ENCODE data around the gene WWOX.

WWOX gene

GRCh38 chr16:78916928-78917545 is 817.6 kb downstream of the WWOX start:
- no peak overlapping the region for H3K4me3 ChIP-seq (ENCODE audit: control insufficient read depth, low read depth, low read length)
- no peak for TF ChIP-seq CTCF (IDR thresholded peaks at IDR 0.05; ENCODE audit: control insufficient read depth, insufficient read depth, low read depth, low read length, missing control alignments)
- DNase-seq (ENCODE audit: low read depth) = no peak

DNA sequence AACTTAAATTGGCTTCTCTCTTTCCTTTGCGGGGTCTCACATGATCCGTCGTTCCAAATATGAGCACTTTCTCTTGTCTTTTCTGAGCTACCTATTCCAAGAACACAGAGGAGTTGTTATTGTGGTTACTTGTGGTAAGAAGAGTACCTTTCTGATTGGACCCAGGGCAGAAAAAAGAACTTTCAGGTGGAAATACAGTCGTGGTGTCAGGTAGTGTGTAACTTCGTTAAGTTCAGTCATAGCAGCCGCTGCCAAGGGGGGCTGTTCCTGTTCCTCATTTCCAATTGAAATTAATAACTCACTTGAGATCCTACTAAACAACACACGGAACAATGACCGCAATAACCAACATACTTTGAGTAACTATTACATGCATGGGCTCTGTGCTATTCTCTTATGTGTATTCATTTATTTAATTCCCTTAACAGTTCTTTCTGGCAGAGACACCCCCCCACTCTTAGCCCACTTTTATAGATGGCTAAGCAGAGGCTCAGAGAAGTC is 819.4 kb downstream of the WWOX start:
- no peak overlapping the region for H3K4me3 ChIP-seq (ENCODE audit: control insufficient read depth, low read depth, low read length)
- DNase-seq (ENCODE audit: low read depth) = no peak
- no peak for TF ChIP-seq CTCF (IDR thresholded peaks at IDR 0.05; ENCODE audit: control insufficient read depth, insufficient read depth, low read depth, low read length, missing control alignments)

DNA sequence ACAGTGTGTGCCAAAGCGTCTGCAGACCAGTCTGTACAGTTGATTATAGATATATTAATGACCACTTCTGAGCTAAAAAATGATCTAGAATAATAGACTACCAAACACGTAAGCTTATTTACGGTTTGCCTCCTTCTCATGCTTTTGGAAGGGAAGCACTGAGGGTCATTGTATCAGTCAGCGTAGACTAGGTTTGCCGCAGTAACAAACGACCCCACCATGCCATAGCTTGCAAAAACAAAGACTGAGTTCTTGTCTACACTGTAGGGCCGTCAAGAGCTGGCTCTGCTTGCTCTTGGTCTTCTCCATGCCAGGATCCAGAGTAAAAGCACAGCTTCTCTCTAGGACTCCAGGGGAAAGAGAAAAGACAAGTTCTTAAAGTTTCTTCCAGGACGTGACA is 820.4 kb downstream of the WWOX start:
- no peak for TF ChIP-seq CTCF (IDR thresholded peaks at IDR 0.05; ENCODE audit: control insufficient read depth, insufficient read depth, low read depth, low read length, missing control alignments)
- DNase-seq (ENCODE audit: low read depth) = no peak
- no peak overlapping the region for H3K4me3 ChIP-seq (ENCODE audit: control insufficient read depth, low read depth, low read length)

GRCh38 chr16:78920621-78921020 is 821.2 kb downstream of the WWOX start:
- H3K4me3 ChIP-seq (ENCODE audit: control insufficient read depth, low read depth, low read length) = no peak overlapping the region
- DNase-seq (ENCODE audit: low read depth) = no peak
- TF ChIP-seq CTCF (IDR thresholded peaks at IDR 0.05; ENCODE audit: control insufficient read depth, insufficient read depth, low read depth, low read length, missing control alignments) = no peak

GRCh38 chr16:78925083-78925767 is 825.8 kb downstream of the WWOX start:
- H3K4me3 ChIP-seq (ENCODE audit: control insufficient read depth, low read depth, low read length) = no peak overlapping the region
- no peak for DNase-seq (ENCODE audit: low read depth)
- TF ChIP-seq CTCF (IDR thresholded peaks at IDR 0.05; ENCODE audit: control insufficient read depth, insufficient read depth, low read depth, low read length, missing control alignments) = peak; percentile 20

DNA sequence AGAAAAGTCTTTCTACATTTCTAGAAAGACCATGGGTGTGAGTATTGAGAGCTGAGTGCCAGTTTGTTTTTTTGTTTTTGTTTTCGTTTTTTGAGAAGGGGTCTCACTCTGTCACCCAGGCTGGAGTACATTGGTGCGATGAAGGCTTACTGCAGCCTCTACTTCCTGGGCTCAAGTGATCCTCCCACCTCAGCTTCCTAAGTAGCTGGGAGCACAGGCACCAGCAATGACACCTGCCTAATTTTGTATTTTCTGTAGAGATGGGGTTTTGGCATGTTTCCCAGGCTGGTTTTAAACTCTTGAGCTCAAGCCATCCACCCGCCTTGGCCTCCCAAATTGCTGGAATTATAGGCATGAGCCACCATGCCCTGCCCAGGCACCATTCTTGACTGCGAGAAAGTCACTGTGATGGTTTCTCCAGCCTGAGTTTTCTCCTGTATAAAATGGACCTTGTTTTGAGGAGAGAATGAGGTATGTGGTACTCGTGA is 827.3 kb downstream of the WWOX start:
- no peak for DNase-seq (ENCODE audit: low read depth)
- no peak for TF ChIP-seq CTCF (IDR thresholded peaks at IDR 0.05; ENCODE audit: control insufficient read depth, insufficient read depth, low read depth, low read length, missing control alignments)
- no peak overlapping the region for H3K4me3 ChIP-seq (ENCODE audit: control insufficient read depth, low read depth, low read length)
